ENCODE measurements around the gene JADE2. TPM values are rescaled to one million over a fixed set of nuclear protein-coding genes. Genes with fewer than 3 reads are reported as not detected.

JADE2 gene
- polyA plus RNA-seq, 2 of the 4 experiments (the other 2 are of a cell fraction): 24.0 to 27.1 TPM

GRCh38 chr5:134538296-134538695, 12.8 kb downstream of the JADE2 start:
- DNase-seq (ENCODE audit: low read depth in 1 of 2, low spot score in 1 of 2) (no peak), FAIRE-seq (no peak), ATAC-seq (no peak)
- TF ChIP-seq FOSL2 (IDR thresholded peaks at IDR 0.05) (no peak), FOSL2 (CRISPR knock-in tag; IDR thresholded peaks at IDR 0.05) (no peak), ZC3H11A (IDR thresholded peaks at IDR 0.05) (no peak), JUNB (IDR thresholded peaks at IDR 0.05) (no peak)
- Histone ChIP-seq H3K4me2 (no peak overlapping the region), H3K9me3 (no peaks in the 10 kb centered on the region), H3K4me3 (no peak overlapping the region), H3K4me1 (0 out of 3 replicates have a peak, but pooled peaks cover under 1% of the 10 kb centered on the region), H3K27ac (no peak overlapping the region)
- POLR2A ChIA-PET: no interaction called here
- CTCF ChIA-PET: interaction anchor here (1.7 to 4.9 kb wide), 3 partner anchors 12 to 126 kb away, joined by 6 to 37 read pairs (median 18); partner anchors contain the start of genes CDKN2AIPNL and JADE2
- WGBS (ENCODE audit: missing lambda C conversion rate): 86% methylated on average over 3 of the region's 3 CpGs

- no peak overlapping the region for H3K27ac ChIP-seq
- H3K4me2 ChIP-seq: no peak overlapping the region
- no peak overlapping the region for H3K4me3 ChIP-seq
- no peaks in the 10 kb centered on the region for H3K4me1 ChIP-seq
- no peak for ATAC-seq
- ChIA-PET CTCF (interaction anchor here (1.4 to 2.2 kb wide), 2 partner anchors 12 to 38 kb away, joined by 6 to 9 read pairs; no protein-coding TSS in a partner anchor), POLR2A (no interaction called here)
- H3K9me3 ChIP-seq: no peaks in the 10 kb centered on the region
- TF ChIP-seq, protein P1, sequence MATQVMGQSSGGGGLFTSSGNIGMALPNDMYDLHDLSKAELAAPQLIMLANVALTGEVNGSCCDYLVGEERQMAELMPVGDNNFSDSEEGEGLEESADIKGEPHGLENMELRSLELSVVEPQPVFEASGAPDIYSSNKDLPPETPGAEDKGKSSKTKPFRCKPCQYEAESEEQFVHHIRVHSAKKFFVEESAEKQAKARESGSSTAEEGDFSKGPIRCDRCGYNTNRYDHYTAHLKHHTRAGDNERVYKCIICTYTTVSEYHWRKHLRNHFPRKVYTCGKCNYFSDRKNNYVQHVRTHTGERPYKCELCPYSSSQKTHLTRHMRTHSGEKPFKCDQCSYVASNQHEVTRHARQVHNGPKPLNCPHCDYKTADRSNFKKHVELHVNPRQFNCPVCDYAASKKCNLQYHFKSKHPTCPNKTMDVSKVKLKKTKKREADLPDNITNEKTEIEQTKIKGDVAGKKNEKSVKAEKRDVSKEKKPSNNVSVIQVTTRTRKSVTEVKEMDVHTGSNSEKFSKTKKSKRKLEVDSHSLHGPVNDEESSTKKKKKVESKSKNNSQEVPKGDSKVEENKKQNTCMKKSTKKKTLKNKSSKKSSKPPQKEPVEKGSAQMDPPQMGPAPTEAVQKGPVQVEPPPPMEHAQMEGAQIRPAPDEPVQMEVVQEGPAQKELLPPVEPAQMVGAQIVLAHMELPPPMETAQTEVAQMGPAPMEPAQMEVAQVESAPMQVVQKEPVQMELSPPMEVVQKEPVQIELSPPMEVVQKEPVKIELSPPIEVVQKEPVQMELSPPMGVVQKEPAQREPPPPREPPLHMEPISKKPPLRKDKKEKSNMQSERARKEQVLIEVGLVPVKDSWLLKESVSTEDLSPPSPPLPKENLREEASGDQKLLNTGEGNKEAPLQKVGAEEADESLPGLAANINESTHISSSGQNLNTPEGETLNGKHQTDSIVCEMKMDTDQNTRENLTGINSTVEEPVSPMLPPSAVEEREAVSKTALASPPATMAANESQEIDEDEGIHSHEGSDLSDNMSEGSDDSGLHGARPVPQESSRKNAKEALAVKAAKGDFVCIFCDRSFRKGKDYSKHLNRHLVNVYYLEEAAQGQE (IDR thresholded peaks at IDR 0.05): no peak
- TF ChIP-seq RAD21 (conservative IDR thresholded peaks at IDR 0.05 in 1 of 2, IDR thresholded peaks at IDR 0.05 in 1 of 2) (no peak), FOXS1 (CRISPR knock-in tag; IDR thresholded peaks at IDR 0.05) (no peak), CBX2 (IDR thresholded peaks at IDR 0.05; ENCODE audit: borderline replicate concordance, low read depth) (no peak), GATA3 (IDR thresholded peaks at IDR 0.05; ENCODE audit: borderline replicate concordance) (no peak), NR3C1 (IDR thresholded peaks at IDR 0.05) (no peak), RNF2 (IDR thresholded peaks at IDR 0.05; ENCODE audit: borderline replicate concordance, low read depth) (no peak), HOXA7 (CRISPR knock-in tag; IDR thresholded peaks at IDR 0.05) (no peak), EP300 (IDR thresholded peaks at IDR 0.05) (no peak), CHD4 (IDR thresholded peaks at IDR 0.05; ENCODE audit: borderline replicate concordance) (no peak), CBX8 (IDR thresholded peaks at IDR 0.05) (no peak)
- DNase-seq (ENCODE audit: low read depth in 1 of 2, low spot score in 1 of 2): no peak
- FAIRE-seq: no peak
- WGBS (ENCODE audit: missing lambda C conversion rate): 84% methylated on average over 2 of the region's 2 CpGs
Measured at GRCh38 chr5:134539732-134540131, 14.3 kb downstream of the JADE2 start.

- no peak for FAIRE-seq
- CTCF ChIA-PET: interaction anchor here (0.7 to 5.5 kb wide), 7 partner anchors 8 to 130 kb away, joined by 3 to 34 read pairs (median 6); partner anchors contain the start of gene CDKN2AIPNL
Measured at GRCh38 chr5:134540747-134541733, 15.6 kb downstream of the JADE2 start.

More at GRCh38 chr5:134540747-134541733, 15.6 kb downstream of the JADE2 start:
- TF ChIP-seq HOXB5 (CRISPR knock-in tag; IDR thresholded peaks at IDR 0.05) (no peak), MAX (IDR thresholded peaks at IDR 0.05) (no peak)
- POLR2A ChIA-PET: no interaction called here
- Histone ChIP-seq H3K4me2 (no peak overlapping the region), H3K4me3 (no peak overlapping the region), H3K27ac (no peak overlapping the region), H3K9me3 (no peaks in the 10 kb centered on the region), H3K4me1 (no peaks in the 10 kb centered on the region)
- WGBS (ENCODE audit: missing lambda C conversion rate): 98% methylated on average over 15 of the region's 15 CpGs
- DNase-seq (ENCODE audit: low read depth in 1 of 2, low spot score in 1 of 2) (no peak), ATAC-seq (no peak)

All from A549 (cell line).